Glutamatergic neuron (in vitro differentiated cells): Measurements from ENCODE around the gene MFAP5. TPM values are rescaled to one million over a fixed set of nuclear protein-coding genes. Genes with fewer than 3 reads are reported as not detected.

Source experiments
- DNase-seq: peaks from one replicate; pipeline ENCODE4 v3.0.0; 2022
- H3K27ac Mint-ChIP-seq: one replicate; pipeline ENCODE4 v1.8.0; 2020; ENCODE audit warnings: mild to moderate bottlenecking, mixed read lengths, inconsistent platforms; ENCODE audit not compliant: unreplicated experiment
- H3K27me3 Mint-ChIP-seq: one replicate; pipeline ENCODE4 v1.8.0; 2020; ENCODE audit warnings: mild to moderate bottlenecking, moderate library complexity, mixed read lengths, inconsistent platforms; ENCODE audit not compliant: unreplicated experiment
- H3K36me3 Mint-ChIP-seq: one replicate; pipeline ENCODE4 v1.8.0; 2020; ENCODE audit warnings: mild to moderate bottlenecking, mixed read lengths, inconsistent platforms; ENCODE audit not compliant: unreplicated experiment
- H3K4me1 Mint-ChIP-seq: one replicate; pipeline ENCODE4 v1.8.0; 2020; ENCODE audit warnings: mild to moderate bottlenecking, low read depth, mixed read lengths, inconsistent platforms; ENCODE audit not compliant: unreplicated experiment
- H3K4me3 Mint-ChIP-seq: one replicate; pipeline ENCODE4 v1.8.0; 2020; ENCODE audit warnings: mild to moderate bottlenecking, mixed read lengths, inconsistent platforms; ENCODE audit not compliant: unreplicated experiment
- H3K9me3 Mint-ChIP-seq: one replicate; pipeline ENCODE4 v1.8.0; 2020; ENCODE audit warnings: mild to moderate bottlenecking, moderate library complexity, mixed read lengths, inconsistent platforms; ENCODE audit not compliant: unreplicated experiment
- CTCF ChIP-seq: fragments of 200-600 bp; sonication (generic); IDR thresholded peaks from one replicate; pipeline ENCODE4 v1.5.0; 2021; ENCODE audit not compliant: partially characterized antibody, unreplicated experiment
- total RNA-seq: library from RNA; stranded (reverse); fragmentation: NEBNext Ultra II Directional; extraction: Animal tissue kit (Norgen Biotek cat#: 25700); gene quantifications from one replicate; pipeline ENCODE4 v1.2.1, GENCODE V29; 2021; ENCODE audit not compliant: unreplicated experiment

The MFAP5 gene
- total RNA-seq, 1 donor from 2014 or later, result not detected

DNA sequence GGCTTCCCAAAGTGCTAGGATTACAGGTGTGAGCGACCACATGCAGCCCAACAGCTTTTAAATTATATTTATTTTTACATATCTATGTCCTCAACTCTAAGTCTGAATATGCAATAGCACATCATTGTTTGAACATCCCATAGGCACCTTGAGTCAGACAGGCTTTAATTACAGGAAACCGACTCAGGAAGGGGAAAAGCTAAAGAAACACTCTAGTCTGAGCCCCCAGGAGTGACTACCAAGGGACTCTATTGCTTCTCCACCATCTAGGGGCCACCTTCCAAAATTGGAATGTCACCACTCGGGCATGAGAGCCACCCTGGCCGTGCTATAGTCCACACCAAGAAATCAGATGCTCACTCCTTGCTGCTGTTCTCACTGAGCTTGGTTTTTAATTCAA lies 14.0 kb upstream of the MFAP5 start:
- H3K27ac Mint-ChIP-seq, result no peak overlapping the region
- no peaks in the 10 kb centered on the region for H3K4me1 Mint-ChIP-seq
- no peaks in the 10 kb centered on the region for H3K27me3 Mint-ChIP-seq
- peaks cover 6% of the 10 kb centered on the region for H3K36me3 Mint-ChIP-seq
- TF ChIP-seq CTCF, result no peak
- H3K4me3 Mint-ChIP-seq, result no peak overlapping the region
- peaks cover 3% of the 10 kb centered on the region for H3K9me3 Mint-ChIP-seq
- DNase-seq, result no peak

DNA sequence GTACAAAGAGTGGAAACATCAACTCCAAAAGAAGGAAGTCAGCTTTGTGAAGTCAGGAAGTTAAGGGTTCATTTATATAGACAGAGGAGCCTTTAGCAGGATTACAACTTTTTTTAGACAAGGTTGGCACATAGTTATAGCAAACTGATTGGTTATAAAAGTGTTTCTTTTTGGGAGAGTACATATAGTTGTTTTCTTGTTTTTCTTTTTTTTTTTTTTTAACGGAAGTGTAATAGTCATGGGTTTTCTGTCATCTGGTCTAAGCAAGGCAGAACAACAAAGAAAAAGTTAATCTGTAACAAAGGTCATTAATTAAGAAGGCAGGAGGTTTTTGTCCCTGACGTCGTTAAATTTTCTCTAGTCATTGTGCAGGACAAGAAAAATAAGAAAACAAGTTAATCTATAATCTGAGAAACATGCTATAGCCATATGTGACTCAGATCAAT lies 13.0 kb upstream of the MFAP5 start:
- TF ChIP-seq CTCF, result no peak
- Mint-ChIP-seq H3K4me1 (no peaks in the 10 kb centered on the region), H3K27ac (no peak overlapping the region), H3K27me3 (no peaks in the 10 kb centered on the region), H3K9me3 (peaks cover 3% of the 10 kb centered on the region), H3K4me3 (no peak overlapping the region), H3K36me3 (peaks cover 6% of the 10 kb centered on the region)
- DNase-seq, result no peak

DNA sequence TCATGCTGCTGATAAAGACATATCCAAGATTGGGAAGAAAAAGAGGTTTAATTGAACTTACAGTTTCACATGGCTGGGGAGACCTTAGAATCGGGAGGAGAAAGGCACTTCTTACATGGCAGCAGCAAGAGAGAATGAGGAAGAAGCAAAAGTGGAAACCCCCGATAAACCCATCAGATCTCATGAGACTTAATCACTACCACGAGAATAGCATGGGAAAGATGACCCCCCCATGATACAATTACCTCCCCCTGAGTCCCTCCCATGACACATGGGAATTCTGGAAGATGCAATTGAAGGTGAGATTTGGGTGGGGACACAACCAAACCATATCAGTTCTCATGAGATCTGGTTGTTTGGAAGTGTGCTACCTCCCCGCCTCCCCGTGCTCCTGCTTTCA lies 9.8 kb upstream of the MFAP5 start:
- Mint-ChIP-seq H3K27me3 (no peaks in the 10 kb centered on the region), H3K9me3 (peaks cover 3% of the 10 kb centered on the region), H3K36me3 (peaks cover 6% of the 10 kb centered on the region), H3K4me3 (no peak overlapping the region), H3K27ac (no peak overlapping the region), H3K4me1 (no peaks in the 10 kb centered on the region)
- no peak for DNase-seq
- no peak for TF ChIP-seq CTCF

DNA sequence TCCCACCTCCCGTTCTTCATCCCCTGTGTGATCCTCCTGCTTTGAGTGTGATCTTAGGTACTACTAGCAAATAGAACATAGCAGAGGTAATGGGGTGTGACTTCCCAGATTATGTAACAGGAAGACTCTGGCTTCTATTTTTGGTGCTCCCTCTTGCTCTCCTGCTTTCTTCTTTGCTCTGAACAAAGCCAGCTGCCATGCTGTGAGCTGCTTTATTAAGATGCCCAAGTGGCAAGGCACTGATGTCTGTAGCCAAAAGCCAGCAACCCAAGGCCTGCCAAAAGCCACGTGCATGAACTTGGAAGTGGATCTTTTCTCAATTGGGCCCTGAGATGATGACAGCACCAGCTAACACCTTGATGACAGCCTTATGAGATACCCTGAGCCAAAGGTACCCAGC lies 5.8 kb upstream of the MFAP5 start:
- Mint-ChIP-seq H3K27ac (no peak overlapping the region), H3K4me1 (peaks cover 12% of the 10 kb centered on the region), H3K36me3 (peaks cover 6% of the 10 kb centered on the region), H3K4me3 (no peak overlapping the region), H3K9me3 (peaks cover 7% of the 10 kb centered on the region), H3K27me3 (peaks cover 2% of the 10 kb centered on the region)
- TF ChIP-seq CTCF, result no peak
- DNase-seq, result no peak

- Mint-ChIP-seq H3K27ac (no peak overlapping the region), H3K27me3 (peaks cover 2% of the 10 kb centered on the region), H3K4me3 (no peak overlapping the region), H3K4me1 (peaks cover 12% of the 10 kb centered on the region), H3K36me3 (peaks cover 5% of the 10 kb centered on the region), H3K9me3 (peaks cover 7% of the 10 kb centered on the region)
- DNase-seq, result no peak
- no peak for TF ChIP-seq CTCF
These were observed 4.6 kb upstream of the MFAP5 start for GRCh38 chr12:8667270-8667669.
